H1 (cell line): ENCODE results near the gene PCBD1. TPM values are rescaled to one million over a fixed set of nuclear protein-coding genes. Genes with fewer than 3 reads are reported as not detected.

ENCODE experiments used
- CTCF ChIP-seq, 3 experiments: IDR thresholded peaks; 1 replicate in 2 of 3; 2 replicates in 1 of 3; pipeline versions ENCODE4 v1.5.1 to v1.6.1; 2011; ENCODE audit warnings: low read length in 3 of 3, mild to moderate bottlenecking in 3 of 3, inconsistent platforms in 2 of 3, low read depth in 1 of 3, moderate library complexity in 1 of 3; ENCODE audit not compliant: insufficient read depth in 1 of 3; ENCODE audit errors: control extremely low read depth in 1 of 3
- EGR1 ChIP-seq: IDR thresholded peaks from 2 replicates; pipeline ENCODE4 v1.6.1; 2011; ENCODE audit warnings: low read depth, low read length, borderline replicate concordance
- GABPA ChIP-seq: IDR thresholded peaks from 2 replicates; pipeline ENCODE4 v1.6.1; 2011; ENCODE audit warnings: mild to moderate bottlenecking, low read length, moderate library complexity, borderline replicate concordance; ENCODE audit not compliant: insufficient read depth
- HDAC6 ChIP-seq: IDR thresholded peaks from one replicate; pipeline ENCODE4 v1.7.1; 2012; ENCODE audit warnings: low read depth, mild to moderate bottlenecking, inconsistent platforms, low read length, moderate library complexity
- JUND ChIP-seq: IDR thresholded peaks from 2 replicates; pipeline ENCODE4 v1.6.1; 2011; ENCODE audit warnings: mild to moderate bottlenecking, improper control_type of control experiment, low read length
- NANOG ChIP-seq: IDR thresholded peaks from 2 replicates; pipeline ENCODE4 v1.6.1; 2011; ENCODE audit warnings: low read length, low read depth, mild to moderate bottlenecking, inconsistent platforms; ENCODE audit not compliant: insufficient read depth, poor library complexity, severe bottlenecking
- SIX5 ChIP-seq: IDR thresholded peaks from 2 replicates; pipeline ENCODE4 v1.6.1; 2011; ENCODE audit warnings: mild to moderate bottlenecking, low read depth, low read length
- SUZ12 ChIP-seq: fragments of 200-600 bp; sonication (generic); IDR thresholded peaks from 2 replicates; pipeline ENCODE4 v1.6.1; 2012; ENCODE audit warnings: mild to moderate bottlenecking, inconsistent platforms, low read length, moderate library complexity, mixed read lengths
- polyA plus RNA-seq, 7 experiments: library from polyadenylated mRNA; depleted of rRNA in 3 of 7; stranded (reverse) in 5 of 7; unstranded in 2 of 7; fragments of >200 nt in 5 of 7; fragments of 200-250 nt in 2 of 7; gene quantifications; 1 replicate in 5 of 7; 2 replicates in 1 of 7; 4 replicates in 1 of 7; pipeline versions ENCODE4 v1.2.1 to v1.2.3, GENCODE V29; 2011 to 2013; ENCODE audit warnings: missing spikeins in 2 of 7, mixed read lengths in 2 of 7
- total RNA-seq: library from RNA; stranded (reverse); fragmentation: NEBNext Ultra II Directional; extraction: Animal tissue kit (Norgen Biotek cat#: 25700); gene quantifications from 2 replicates; pipeline ENCODE4 v1.2.1, GENCODE V29; 2021
- TF ChIP-seq, protein P1 (sequence below): fragments of 300-600 bp; sonication (generic); IDR thresholded peaks from 2 replicates; pipeline ENCODE4 v1.7.1; 2012; ENCODE audit warnings: low read length, moderate library complexity, mild to moderate bottlenecking, inconsistent platforms; ENCODE audit not compliant: insufficient replicate concordance

Gene PCBD1
- total and polyA plus RNA-seq, 2 of the 8 experiments (the other 6 are each of a cell fraction or from before 2014, with no cell fraction given), result 46.5 to 55.0 TPM

GRCh38 chr10:70934701-70935100 lies 46.3 kb upstream of the PCBD1 start (continued):
- TF ChIP-seq, protein P1, sequence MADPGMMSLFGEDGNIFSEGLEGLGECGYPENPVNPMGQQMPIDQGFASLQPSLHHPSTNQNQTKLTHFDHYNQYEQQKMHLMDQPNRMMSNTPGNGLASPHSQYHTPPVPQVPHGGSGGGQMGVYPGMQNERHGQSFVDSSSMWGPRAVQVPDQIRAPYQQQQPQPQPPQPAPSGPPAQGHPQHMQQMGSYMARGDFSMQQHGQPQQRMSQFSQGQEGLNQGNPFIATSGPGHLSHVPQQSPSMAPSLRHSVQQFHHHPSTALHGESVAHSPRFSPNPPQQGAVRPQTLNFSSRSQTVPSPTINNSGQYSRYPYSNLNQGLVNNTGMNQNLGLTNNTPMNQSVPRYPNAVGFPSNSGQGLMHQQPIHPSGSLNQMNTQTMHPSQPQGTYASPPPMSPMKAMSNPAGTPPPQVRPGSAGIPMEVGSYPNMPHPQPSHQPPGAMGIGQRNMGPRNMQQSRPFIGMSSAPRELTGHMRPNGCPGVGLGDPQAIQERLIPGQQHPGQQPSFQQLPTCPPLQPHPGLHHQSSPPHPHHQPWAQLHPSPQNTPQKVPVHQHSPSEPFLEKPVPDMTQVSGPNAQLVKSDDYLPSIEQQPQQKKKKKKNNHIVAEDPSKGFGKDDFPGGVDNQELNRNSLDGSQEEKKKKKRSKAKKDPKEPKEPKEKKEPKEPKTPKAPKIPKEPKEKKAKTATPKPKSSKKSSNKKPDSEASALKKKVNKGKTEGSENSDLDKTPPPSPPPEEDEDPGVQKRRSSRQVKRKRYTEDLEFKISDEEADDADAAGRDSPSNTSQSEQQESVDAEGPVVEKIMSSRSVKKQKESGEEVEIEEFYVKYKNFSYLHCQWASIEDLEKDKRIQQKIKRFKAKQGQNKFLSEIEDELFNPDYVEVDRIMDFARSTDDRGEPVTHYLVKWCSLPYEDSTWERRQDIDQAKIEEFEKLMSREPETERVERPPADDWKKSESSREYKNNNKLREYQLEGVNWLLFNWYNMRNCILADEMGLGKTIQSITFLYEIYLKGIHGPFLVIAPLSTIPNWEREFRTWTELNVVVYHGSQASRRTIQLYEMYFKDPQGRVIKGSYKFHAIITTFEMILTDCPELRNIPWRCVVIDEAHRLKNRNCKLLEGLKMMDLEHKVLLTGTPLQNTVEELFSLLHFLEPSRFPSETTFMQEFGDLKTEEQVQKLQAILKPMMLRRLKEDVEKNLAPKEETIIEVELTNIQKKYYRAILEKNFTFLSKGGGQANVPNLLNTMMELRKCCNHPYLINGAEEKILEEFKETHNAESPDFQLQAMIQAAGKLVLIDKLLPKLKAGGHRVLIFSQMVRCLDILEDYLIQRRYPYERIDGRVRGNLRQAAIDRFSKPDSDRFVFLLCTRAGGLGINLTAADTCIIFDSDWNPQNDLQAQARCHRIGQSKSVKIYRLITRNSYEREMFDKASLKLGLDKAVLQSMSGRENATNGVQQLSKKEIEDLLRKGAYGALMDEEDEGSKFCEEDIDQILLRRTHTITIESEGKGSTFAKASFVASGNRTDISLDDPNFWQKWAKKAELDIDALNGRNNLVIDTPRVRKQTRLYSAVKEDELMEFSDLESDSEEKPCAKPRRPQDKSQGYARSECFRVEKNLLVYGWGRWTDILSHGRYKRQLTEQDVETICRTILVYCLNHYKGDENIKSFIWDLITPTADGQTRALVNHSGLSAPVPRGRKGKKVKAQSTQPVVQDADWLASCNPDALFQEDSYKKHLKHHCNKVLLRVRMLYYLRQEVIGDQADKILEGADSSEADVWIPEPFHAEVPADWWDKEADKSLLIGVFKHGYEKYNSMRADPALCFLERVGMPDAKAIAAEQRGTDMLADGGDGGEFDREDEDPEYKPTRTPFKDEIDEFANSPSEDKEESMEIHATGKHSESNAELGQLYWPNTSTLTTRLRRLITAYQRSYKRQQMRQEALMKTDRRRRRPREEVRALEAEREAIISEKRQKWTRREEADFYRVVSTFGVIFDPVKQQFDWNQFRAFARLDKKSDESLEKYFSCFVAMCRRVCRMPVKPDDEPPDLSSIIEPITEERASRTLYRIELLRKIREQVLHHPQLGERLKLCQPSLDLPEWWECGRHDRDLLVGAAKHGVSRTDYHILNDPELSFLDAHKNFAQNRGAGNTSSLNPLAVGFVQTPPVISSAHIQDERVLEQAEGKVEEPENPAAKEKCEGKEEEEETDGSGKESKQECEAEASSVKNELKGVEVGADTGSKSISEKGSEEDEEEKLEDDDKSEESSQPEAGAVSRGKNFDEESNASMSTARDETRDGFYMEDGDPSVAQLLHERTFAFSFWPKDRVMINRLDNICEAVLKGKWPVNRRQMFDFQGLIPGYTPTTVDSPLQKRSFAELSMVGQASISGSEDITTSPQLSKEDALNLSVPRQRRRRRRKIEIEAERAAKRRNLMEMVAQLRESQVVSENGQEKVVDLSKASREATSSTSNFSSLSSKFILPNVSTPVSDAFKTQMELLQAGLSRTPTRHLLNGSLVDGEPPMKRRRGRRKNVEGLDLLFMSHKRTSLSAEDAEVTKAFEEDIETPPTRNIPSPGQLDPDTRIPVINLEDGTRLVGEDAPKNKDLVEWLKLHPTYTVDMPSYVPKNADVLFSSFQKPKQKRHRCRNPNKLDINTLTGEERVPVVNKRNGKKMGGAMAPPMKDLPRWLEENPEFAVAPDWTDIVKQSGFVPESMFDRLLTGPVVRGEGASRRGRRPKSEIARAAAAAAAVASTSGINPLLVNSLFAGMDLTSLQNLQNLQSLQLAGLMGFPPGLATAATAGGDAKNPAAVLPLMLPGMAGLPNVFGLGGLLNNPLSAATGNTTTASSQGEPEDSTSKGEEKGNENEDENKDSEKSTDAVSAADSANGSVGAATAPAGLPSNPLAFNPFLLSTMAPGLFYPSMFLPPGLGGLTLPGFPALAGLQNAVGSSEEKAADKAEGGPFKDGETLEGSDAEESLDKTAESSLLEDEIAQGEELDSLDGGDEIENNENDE, result no peak
- TF ChIP-seq EGR1, result no peak
- TF ChIP-seq JUND, result no peak
- no peak for TF ChIP-seq GABPA
- TF ChIP-seq HDAC6, result no peak
- TF ChIP-seq SIX5, result no peak
- no peak for TF ChIP-seq NANOG
- TF ChIP-seq CTCF (IDR thresholded peaks at IDR 0.05; ENCODE audit: control extremely low read depth in 1 of 3, insufficient read depth in 1 of 3, low read depth in 1 of 3, low read length in 3 of 3), result no peak
- TF ChIP-seq SUZ12, result no peak
- TF ChIP-seq, all 59 proteins: peak for 0
